Activated CD4-positive, alpha-beta T cell treated with anti-CD3 and anti-CD28 coated beads for 36 hours (primary cell): ENCODE measurements around the gene C6orf89. TPM values are rescaled to one million over a fixed set of nuclear protein-coding genes. Genes with fewer than 3 reads are reported as not detected.

ENCODE experiments used
- ATAC-seq: fragments of 200-7000 bp; cut with Tn5 transposase; one replicate; pipeline ENCODE4 v1.10.0; 2021; ENCODE audit warnings: mild to moderate bottlenecking, moderate library complexity
- CTCF ChIA-PET: fragments of 350-600 bp; sonication (Branson Sonifier 250); formaldehyde crosslinking; loops from one replicate; lab custom pipeline; 2021; ENCODE audit warnings: antibody characterized with exemption; lab: Charles Lee
- POLR2A ChIA-PET: fragments of 350-600 bp; sonication (Branson Sonifier 250); formaldehyde crosslinking; loops from one replicate; lab custom pipeline; 2021; ENCODE audit warnings: antibody characterized with exemption, inconsistent platforms; lab: Charles Lee
- DNase-seq: peaks from one replicate; pipeline ENCODE4 v3.0.0-alpha.2; 2020
- H3K27ac Mint-ChIP-seq: one replicate; pipeline ENCODE4 v1.8.0; 2021; ENCODE audit warnings: mixed read lengths
- H3K27me3 Mint-ChIP-seq: one replicate; pipeline ENCODE4 v1.8.0; 2021; ENCODE audit warnings: mixed read lengths
- H3K36me3 Mint-ChIP-seq: one replicate; pipeline ENCODE4 v1.8.0; 2021; ENCODE audit warnings: low read depth, mixed read lengths
- H3K4me1 Mint-ChIP-seq: one replicate; pipeline ENCODE4 v1.8.0; 2021; ENCODE audit warnings: mixed read lengths
- H3K4me3 Mint-ChIP-seq: one replicate; pipeline ENCODE4 v1.8.0; 2021; ENCODE audit warnings: mild to moderate bottlenecking, moderate library complexity, mixed read lengths
- H3K9me3 Mint-ChIP-seq: one replicate; pipeline ENCODE4 v1.8.0; 2021; ENCODE audit warnings: low read depth, mixed read lengths
- intact Hi-C, 2 experiments: fragments of 100-400 bp; cut with DNase I in 1 of 2; cut with micrococcal nuclease in 1 of 2; formaldehyde crosslinking; loops; one replicate each; pipeline versions ENCODE4 v1.14.2 to v1.15.1; 2022 to 2024; cut with DNase I, micrococcal nuclease
- total RNA-seq, 2 experiments: library from RNA; stranded (reverse); gene quantifications; one replicate each; pipeline ENCODE4 v1.2.3, GENCODE V29; 2021

C6orf89 gene
- total RNA-seq, 2 experiments from 2014 or later, result 29.5 to 36.2 TPM

GRCh38 chr6:36843170-36843569 is 42.6 kb upstream of the C6orf89 start:
- H3K36me3 Mint-ChIP-seq, result no peaks in the 10 kb centered on the region
- H3K27ac Mint-ChIP-seq, result no peak overlapping the region
- H3K27me3 Mint-ChIP-seq, result peaks cover 14% of the 10 kb centered on the region
- peaks cover 10% of the 10 kb centered on the region for H3K4me1 Mint-ChIP-seq
- no peak overlapping the region for H3K4me3 Mint-ChIP-seq
- DNase-seq (no peak), ATAC-seq (no peak)
- POLR2A ChIA-PET, result no interaction called here
- intact Hi-C loops, result no loop called here
- no peaks in the 10 kb centered on the region for H3K9me3 Mint-ChIP-seq
- CTCF ChIA-PET, result interaction anchor here (0.8 to 1.3 kb wide), 2 partner anchors 10 to 32 kb away, joined by 3 to 4 read pairs; no protein-coding TSS in a partner anchor

DNA sequence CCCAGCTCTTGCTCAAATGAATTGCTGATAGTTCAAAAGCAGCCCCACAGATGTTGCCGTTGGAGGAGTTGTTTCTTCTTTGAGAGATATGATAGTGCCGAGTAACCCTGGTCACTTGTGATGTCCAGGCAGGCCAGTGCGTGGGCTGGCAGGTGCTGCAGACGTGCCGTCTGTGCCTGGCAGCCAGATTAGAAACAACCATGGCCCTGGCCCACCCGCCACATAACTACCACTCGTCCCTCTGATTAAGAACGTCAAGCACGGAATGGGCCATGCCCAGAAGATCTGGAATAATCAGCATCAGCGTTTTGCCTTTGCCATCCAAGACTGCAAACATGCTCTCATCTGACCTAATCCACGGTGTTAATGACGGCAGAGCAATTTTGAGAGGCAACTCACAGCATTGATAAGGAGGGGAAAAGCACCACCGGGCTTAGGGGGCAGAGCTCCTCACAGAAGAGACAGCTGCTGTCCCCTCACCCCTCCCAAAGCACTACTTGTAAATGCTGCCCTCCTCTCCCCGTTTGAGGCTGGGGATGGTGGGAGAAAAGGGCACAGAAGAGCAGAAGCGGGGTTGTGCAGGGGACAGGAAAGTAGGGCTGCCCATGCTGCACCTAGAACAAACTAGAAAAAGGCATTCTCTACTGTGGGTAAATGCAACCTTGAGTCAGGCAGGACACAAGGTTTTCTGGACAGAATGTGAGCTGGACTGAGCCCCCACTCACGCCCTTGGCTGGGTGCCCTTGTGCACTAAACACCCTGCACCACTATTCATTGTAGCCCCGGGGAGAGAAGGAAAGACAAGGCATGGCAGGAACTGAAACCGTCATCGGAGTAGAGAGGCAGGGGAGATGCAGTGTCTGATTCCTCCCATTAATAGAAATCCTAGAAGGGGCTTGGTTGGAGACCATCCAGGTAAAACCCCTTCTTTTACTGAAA is 41.3 kb upstream of the C6orf89 start:
- intact Hi-C loops, result no loop called here
- CTCF ChIA-PET, result interaction anchor here (0.6 to 1.0 kb wide), 2 partner anchors 74 to 379 kb away, joined by 3 read pairs; no protein-coding TSS in a partner anchor

DNA sequence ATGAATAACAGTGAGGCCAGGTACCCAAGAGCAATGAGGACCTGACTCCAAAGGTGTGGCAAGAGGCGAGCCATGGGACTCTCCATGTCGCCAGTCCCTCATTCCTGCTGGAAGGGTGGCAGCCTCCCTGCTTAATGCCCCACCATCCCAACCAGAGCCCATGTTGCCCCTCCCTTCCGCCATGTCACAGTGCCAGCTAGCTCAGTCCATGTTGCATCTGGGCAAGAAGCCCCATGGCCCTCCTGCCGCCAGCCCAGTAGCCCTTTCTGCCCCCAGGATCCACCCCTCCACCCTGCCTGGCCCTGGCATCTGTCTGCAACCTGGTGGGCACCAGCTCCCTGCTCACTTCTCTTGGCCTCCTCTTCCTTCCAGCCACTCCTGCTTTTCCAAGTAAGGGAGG is 40.5 kb upstream of the C6orf89 start:
- POLR2A ChIA-PET, result no interaction called here
- CTCF ChIA-PET, result interaction anchor here (0.6 to 1.0 kb wide), 2 partner anchors 75 to 379 kb away, joined by 3 read pairs; no protein-coding TSS in a partner anchor
- no peak for ATAC-seq
- no peak for DNase-seq
- intact Hi-C loops, result no loop called here
- Mint-ChIP-seq H3K27me3 (peaks cover 7% of the 10 kb centered on the region), H3K27ac (no peak overlapping the region), H3K4me3 (no peak overlapping the region), H3K36me3 (peaks cover 3% of the 10 kb centered on the region), H3K4me1 (peaks cover 7% of the 10 kb centered on the region), H3K9me3 (no peaks in the 10 kb centered on the region)

More for the DNA sequence above, 41.3 kb upstream of the C6orf89 start:
- H3K27ac Mint-ChIP-seq, result no peak overlapping the region
- no peaks in the 10 kb centered on the region for H3K36me3 Mint-ChIP-seq
- POLR2A ChIA-PET, result no interaction called here
- peaks cover 10% of the 10 kb centered on the region for H3K4me1 Mint-ChIP-seq
- H3K27me3 Mint-ChIP-seq, result peaks cover 7% of the 10 kb centered on the region
- H3K4me3 Mint-ChIP-seq, result no peak overlapping the region
- H3K9me3 Mint-ChIP-seq, result no peaks in the 10 kb centered on the region
- ATAC-seq (no peak), DNase-seq (no peak)

DNA sequence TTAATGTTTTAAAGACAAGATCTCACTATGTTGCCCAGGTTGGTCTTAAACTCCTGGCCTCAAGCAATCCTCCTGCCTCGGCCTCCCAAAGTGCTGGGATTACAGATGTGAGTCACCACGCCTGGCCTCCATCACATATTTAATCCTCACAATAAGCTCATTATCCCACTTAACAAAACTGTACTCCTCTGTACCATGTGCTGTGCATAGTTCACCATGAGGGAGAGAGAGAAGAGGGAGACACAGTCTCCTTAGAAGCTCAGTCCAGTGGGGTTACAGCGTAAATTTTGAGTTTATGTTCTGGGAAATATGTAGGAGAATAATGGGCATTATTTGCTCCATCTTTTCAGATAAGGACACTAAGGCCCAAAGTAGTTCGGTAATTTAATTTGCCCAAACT is 38.6 kb upstream of the C6orf89 start:
- no peak for DNase-seq
- Mint-ChIP-seq H3K9me3 (peaks cover 4% of the 10 kb centered on the region), H3K27me3 (no peaks in the 10 kb centered on the region), H3K4me1 (peaks cover 2% of the 10 kb centered on the region), H3K4me3 (no peak overlapping the region), H3K27ac (no peak overlapping the region), H3K36me3 (peaks cover 20% of the 10 kb centered on the region)
- intact Hi-C loops, result no loop called here
- ChIA-PET CTCF (interaction anchor here (0.8 to 1.1 kb wide), 2 partner anchors 187 to 232 kb away, joined by 3 to 9 read pairs; no protein-coding TSS in a partner anchor), POLR2A (interaction anchor here (0.5 to 1.5 kb wide), 2 partner anchors 17 to 802 kb away, joined by 3 to 7 read pairs; no protein-coding TSS in a partner anchor)
- ATAC-seq, result no peak

DNA sequence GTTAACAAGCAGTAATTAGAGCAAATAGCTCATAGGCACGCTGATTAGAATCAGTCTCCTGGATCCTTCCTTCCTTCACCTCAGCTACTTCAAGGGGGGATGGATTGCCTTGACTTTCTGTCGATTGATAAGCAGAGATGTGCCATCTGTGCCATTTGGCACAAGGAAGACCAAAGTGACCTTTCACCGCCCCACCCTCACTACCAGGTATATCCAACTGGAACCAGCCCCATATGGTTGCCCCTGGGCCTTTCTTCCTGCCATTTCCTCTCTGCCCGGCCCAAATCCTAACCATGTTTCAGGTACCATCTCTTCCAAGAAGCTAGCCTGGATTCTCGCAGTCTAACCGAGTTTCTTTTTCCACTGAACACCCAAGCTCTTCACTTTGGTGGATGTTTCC is 37.8 kb upstream of the C6orf89 start:
- Mint-ChIP-seq H3K9me3 (peaks cover 4% of the 10 kb centered on the region), H3K4me1 (peaks cover 2% of the 10 kb centered on the region), H3K27ac (no peak overlapping the region), H3K36me3 (peaks cover 21% of the 10 kb centered on the region), H3K4me3 (no peak overlapping the region), H3K27me3 (no peaks in the 10 kb centered on the region)
- no peak for ATAC-seq
- ChIA-PET CTCF (interaction anchor here (0.6 to 6.1 kb wide), 8 partner anchors 15 to 753 kb away, joined by 3 to 60 read pairs (median 4); no protein-coding TSS in a partner anchor), POLR2A (interaction anchor here (1.5 kb wide), 2 partner anchors 18 to 27 kb away, joined by 3 read pairs; partner anchors contain the start of gene PPIL1)
- DNase-seq, result no peak
- intact Hi-C loops, result no loop called here

DNA sequence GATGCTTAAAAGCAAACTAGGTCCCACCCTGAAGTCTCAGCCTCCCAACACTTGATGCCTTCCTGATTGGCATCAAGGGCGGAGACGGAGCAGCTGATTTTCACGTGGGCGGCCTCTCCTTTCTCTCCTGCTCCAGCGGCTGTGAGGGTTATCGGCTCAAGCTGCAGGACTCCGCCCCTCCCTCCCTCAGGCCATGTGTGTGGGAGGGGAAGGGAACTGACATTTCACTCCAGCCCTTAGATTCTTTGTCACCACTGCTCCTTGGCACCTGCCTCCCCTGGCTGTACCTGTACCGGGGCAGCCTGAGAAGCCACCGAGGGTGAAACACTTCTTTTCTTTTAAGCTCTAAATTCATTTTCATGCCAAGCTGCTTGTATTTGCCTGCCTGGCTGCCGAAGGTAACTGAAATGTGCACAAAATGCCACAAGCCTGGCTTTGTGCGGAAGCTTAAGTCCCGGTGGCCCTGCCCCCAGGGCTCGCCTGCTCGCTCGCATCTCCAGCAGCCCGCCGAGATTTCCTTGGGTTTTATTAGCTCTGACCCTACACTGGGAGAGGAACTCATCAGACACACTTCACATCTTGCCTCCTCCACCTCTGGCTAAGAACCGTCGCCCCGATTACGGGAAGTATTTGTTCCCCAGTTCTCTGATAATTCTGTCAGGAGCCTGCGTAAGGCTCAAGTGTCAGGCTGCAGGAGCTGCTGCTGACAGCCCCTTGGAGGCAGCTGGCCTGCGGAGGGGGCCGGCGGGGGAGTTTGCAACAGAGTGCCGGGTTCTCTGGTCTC is 36.9 kb upstream of the C6orf89 start:
- Mint-ChIP-seq H3K27me3 (no peaks in the 10 kb centered on the region), H3K9me3 (peaks cover 4% of the 10 kb centered on the region), H3K4me1 (peaks cover 2% of the 10 kb centered on the region), H3K36me3 (peaks cover 29% of the 10 kb centered on the region), H3K27ac (no peak overlapping the region), H3K4me3 (no peak overlapping the region)
- ChIA-PET CTCF (interaction anchor here (0.6 to 6.1 kb wide), 20 partner anchors 8 to 754 kb away, joined by 3 to 60 read pairs (median 4); no protein-coding TSS in a partner anchor), POLR2A (interaction anchor here (0.6 to 1.5 kb wide), 3 partner anchors 19 to 79 kb away, joined by 3 read pairs; partner anchors contain the start of gene PPIL1)
- ATAC-seq (no peak), DNase-seq (no peak)
- intact Hi-C loops, result no loop called here

GRCh38 chr6:36850021-36850420 is 35.7 kb upstream of the C6orf89 start:
- ATAC-seq, result no peak
- no peak for DNase-seq
- Mint-ChIP-seq H3K4me1 (peaks cover 2% of the 10 kb centered on the region), H3K27me3 (no peaks in the 10 kb centered on the region), H3K36me3 (peaks cover 34% of the 10 kb centered on the region), H3K27ac (no peak overlapping the region), H3K4me3 (no peak overlapping the region), H3K9me3 (peaks cover 4% of the 10 kb centered on the region)
- intact Hi-C loops, result loop anchor here in 1 of 2 experiments (2.0 kb wide), 1 partner anchor 83 kb away; no protein-coding TSS in a partner anchor
- ChIA-PET CTCF (interaction anchor here (0.6 to 6.1 kb wide), 12 partner anchors 8 to 168 kb away, joined by 3 to 60 read pairs (median 12); no protein-coding TSS in a partner anchor), POLR2A (no interaction called here)

GRCh38 chr6:36851149-36851614 is 34.6 kb upstream of the C6orf89 start:
- no peak overlapping the region for H3K4me3 Mint-ChIP-seq
- CTCF ChIA-PET, result interaction anchor here (0.6 to 6.1 kb wide), 31 partner anchors 9 to 1209 kb away, joined by 3 to 60 read pairs (median 4); partner anchors contain the start of gene PPIL1
- intact Hi-C loops, result loop anchor here (1.0 to 2.0 kb wide), 2 partner anchors 84 to 85 kb away; no protein-coding TSS in a partner anchor
- no peak overlapping the region for H3K27ac Mint-ChIP-seq
- H3K4me1 Mint-ChIP-seq, result peaks cover 2% of the 10 kb centered on the region
- DNase-seq (peak; percentile 56), ATAC-seq (peak; percentile 23)
- peaks cover 4% of the 10 kb centered on the region for H3K9me3 Mint-ChIP-seq
- peaks cover 40% of the 10 kb centered on the region for H3K36me3 Mint-ChIP-seq
- H3K27me3 Mint-ChIP-seq, result no peaks in the 10 kb centered on the region
- POLR2A ChIA-PET, result no interaction called here

GRCh38 chr6:36851626-36852025 is 34.1 kb upstream of the C6orf89 start:
- Mint-ChIP-seq H3K27me3 (no peaks in the 10 kb centered on the region), H3K27ac (no peak overlapping the region), H3K4me3 (no peak overlapping the region), H3K9me3 (peaks cover 4% of the 10 kb centered on the region), H3K4me1 (peaks cover 2% of the 10 kb centered on the region), H3K36me3 (peaks cover 45% of the 10 kb centered on the region)
- POLR2A ChIA-PET, result no interaction called here
- intact Hi-C loops, result loop anchor here (1.0 to 2.0 kb wide), 2 partner anchors 85 kb away; no protein-coding TSS in a partner anchor
- ATAC-seq, result no peak
- no peak for DNase-seq
- CTCF ChIA-PET, result interaction anchor here (0.6 to 6.1 kb wide), 31 partner anchors 8 to 782 kb away, joined by 3 to 60 read pairs (median 4); partner anchors contain the start of gene PPIL1

- no peak for DNase-seq
- Mint-ChIP-seq H3K27me3 (no peaks in the 10 kb centered on the region), H3K36me3 (peaks cover 50% of the 10 kb centered on the region), H3K4me1 (peaks cover 2% of the 10 kb centered on the region), H3K27ac (peak overlapping the region; percentile 20), H3K9me3 (peaks cover 4% of the 10 kb centered on the region), H3K4me3 (no peak overlapping the region)
- POLR2A ChIA-PET, result no interaction called here
- intact Hi-C loops, result no loop called here
- CTCF ChIA-PET, result interaction anchor here (0.6 to 6.1 kb wide), 17 partner anchors 7 to 1140 kb away, joined by 3 to 60 read pairs (median 5); partner anchors contain the start of gene PPIL1
- no peak for ATAC-seq
Observed at GRCh38 chr6:36852481-36853147, 33.1 kb upstream of the C6orf89 start.
